Hepatocyte (in vitro differentiated cells): ENCODE data around the gene EEF1AKMT2. TPM values are rescaled to one million over a fixed set of nuclear protein-coding genes. Genes with fewer than 3 reads are reported as not detected.

Experiments
- DNase-seq: peaks from one replicate; pipeline ENCODE4 v3.0.0-alpha.2; 2016; ENCODE audit warnings: low spot score
- H2AFZ ChIP-seq: fragments of 200-600 bp; sonication (generic); 2 replicates; pipeline ENCODE4 v1.6.0; 2016; ENCODE audit warnings: antibody characterized with exemption, mild to moderate bottlenecking
- H3K27ac ChIP-seq: fragments of 200-600 bp; sonication (generic); 2 replicates; pipeline ENCODE4 v1.5.1; 2016; ENCODE audit warnings: mild to moderate bottlenecking
- H3K27me3 ChIP-seq: fragments of 200-600 bp; sonication (generic); 2 replicates; pipeline ENCODE4 v1.6.1; 2016
- H3K36me3 ChIP-seq: fragments of 200-600 bp; sonication (generic); replicated peaks from 2 replicates; pipeline ENCODE4 v1.5.1; 2016; ENCODE audit warnings: low read depth; ENCODE audit not compliant: insufficient read depth
- H3K4me1 ChIP-seq: fragments of 200-600 bp; sonication (generic); 2 replicates; pipeline ENCODE4 v1.5.1; 2016; ENCODE audit warnings: mild to moderate bottlenecking, moderate library complexity; ENCODE audit not compliant: insufficient read depth
- H3K4me2 ChIP-seq: fragments of 200-600 bp; sonication (generic); 2 replicates; pipeline ENCODE4 v1.6.0; 2016
- H3K4me3 ChIP-seq: fragments of 200-600 bp; sonication (generic); 2 replicates; pipeline ENCODE4 v1.5.1; 2016; ENCODE audit warnings: mild to moderate bottlenecking
- H3K79me2 ChIP-seq: fragments of 200-600 bp; sonication (generic); 2 replicates; pipeline ENCODE4 v1.6.0; 2017; ENCODE audit warnings: mild to moderate bottlenecking
- H3K9me2 ChIP-seq: fragments of 200-600 bp; sonication (generic); replicated peaks from 2 replicates; pipeline ENCODE4 v1.6.0; 2017; ENCODE audit warnings: mild to moderate bottlenecking; ENCODE audit not compliant: insufficient read depth
- H3K9me3 ChIP-seq: fragments of 200-600 bp; sonication (generic); 2 replicates; pipeline ENCODE4 v1.5.1; 2016; ENCODE audit warnings: low read depth, mild to moderate bottlenecking
- H4K20me1 ChIP-seq: fragments of 200-600 bp; sonication (generic); 2 replicates; pipeline ENCODE4 v1.6.0; 2016; ENCODE audit warnings: mild to moderate bottlenecking; ENCODE audit not compliant: insufficient read depth, poor library complexity, severe bottlenecking
- EZH2 ChIP-seq: fragments of 200-600 bp; sonication (generic); IDR thresholded peaks from 2 replicates; pipeline ENCODE4 v1.6.1; 2016; ENCODE audit warnings: antibody characterized with exemption, mild to moderate bottlenecking, borderline replicate concordance
- EZH2phosphoT487 ChIP-seq: fragments of 200-600 bp; sonication (generic); IDR thresholded peaks from one replicate; pipeline ENCODE4 v1.6.1; 2018; ENCODE audit warnings: antibody characterized with exemption, mild to moderate bottlenecking, low read depth, moderate library complexity; ENCODE audit not compliant: unreplicated experiment, severe bottlenecking
- WGBS: methylation state at CpG from one replicate; pipeline ENCODE4 v1.1.6; 2016; ENCODE audit warnings: low lambda C conversion rate; ENCODE audit errors: missing lambda C conversion rate; 5-methylcytosine and 5-hydroxymethylcytosine counted together
- polyA plus RNA-seq: library from polyadenylated mRNA; unstranded; fragments of >200 nt; fragmentation: Nextera tagmentation; extraction: Ambion mirVana; gene quantifications from 2 replicates; pipeline ENCODE4 v1.2.1, GENCODE V29; 2016
- total RNA-seq: library from RNA; depleted of rRNA; stranded (reverse); fragments of >200 nt; gene quantifications from 2 replicates; pipeline ENCODE4 v1.2.3, GENCODE V29; 2014
- TF ChIP-seq, protein P1 (sequence below): fragments of 200-600 bp; sonication (generic); IDR thresholded peaks from 2 replicates; pipeline ENCODE4 v1.5.1; 2016; ENCODE audit warnings: antibody characterized with exemption, mild to moderate bottlenecking; ENCODE audit not compliant: poor library complexity

EEF1AKMT2 gene
- total and polyA plus RNA-seq, 2 experiments from 2014 or later: 9.8 to 10.5 TPM

DNA sequence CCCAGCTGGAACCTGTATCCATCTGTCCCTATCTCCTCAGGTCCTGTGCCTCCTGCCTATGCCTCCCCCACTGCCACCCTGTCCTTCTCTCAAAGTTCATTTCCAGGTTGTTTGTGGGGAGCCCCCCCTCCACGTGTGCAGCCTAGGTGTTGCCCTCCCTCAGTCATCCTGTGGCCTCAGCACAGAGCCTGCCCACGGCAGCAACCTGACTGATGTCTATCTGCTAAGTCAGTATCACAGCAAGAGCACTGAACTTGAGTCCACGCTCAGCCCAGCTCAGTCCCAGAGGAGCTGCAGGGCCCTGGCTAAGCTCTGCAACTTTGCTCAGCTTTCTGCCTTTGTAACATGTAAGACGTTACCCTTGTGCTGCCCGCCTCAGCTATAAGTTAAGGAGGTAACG lies 76.2 kb downstream of the EEF1AKMT2 start:
- H3K36me3 ChIP-seq: no peaks in the 10 kb centered on the region
- H3K27me3 ChIP-seq: no peaks in the 10 kb centered on the region
- no peak overlapping the region for H2AFZ ChIP-seq
- peaks cover 4% of the 10 kb centered on the region for H3K4me1 ChIP-seq
- H4K20me1 ChIP-seq: peaks cover 30% of the 10 kb centered on the region
- no peaks in the 10 kb centered on the region for H3K9me2 ChIP-seq
- DNase-seq: no peak
- H3K27ac ChIP-seq: no peak overlapping the region
- WGBS: 63% methylated on average over 6 of the region's 6 CpGs
- H3K4me3 ChIP-seq: no peak overlapping the region
- H3K4me2 ChIP-seq: no peak overlapping the region
- H3K79me2 ChIP-seq: peaks cover 91% of the 10 kb centered on the region
- TF ChIP-seq EZH2phosphoT487: no peak
- no peak for TF ChIP-seq EZH2
- TF ChIP-seq, protein P1, sequence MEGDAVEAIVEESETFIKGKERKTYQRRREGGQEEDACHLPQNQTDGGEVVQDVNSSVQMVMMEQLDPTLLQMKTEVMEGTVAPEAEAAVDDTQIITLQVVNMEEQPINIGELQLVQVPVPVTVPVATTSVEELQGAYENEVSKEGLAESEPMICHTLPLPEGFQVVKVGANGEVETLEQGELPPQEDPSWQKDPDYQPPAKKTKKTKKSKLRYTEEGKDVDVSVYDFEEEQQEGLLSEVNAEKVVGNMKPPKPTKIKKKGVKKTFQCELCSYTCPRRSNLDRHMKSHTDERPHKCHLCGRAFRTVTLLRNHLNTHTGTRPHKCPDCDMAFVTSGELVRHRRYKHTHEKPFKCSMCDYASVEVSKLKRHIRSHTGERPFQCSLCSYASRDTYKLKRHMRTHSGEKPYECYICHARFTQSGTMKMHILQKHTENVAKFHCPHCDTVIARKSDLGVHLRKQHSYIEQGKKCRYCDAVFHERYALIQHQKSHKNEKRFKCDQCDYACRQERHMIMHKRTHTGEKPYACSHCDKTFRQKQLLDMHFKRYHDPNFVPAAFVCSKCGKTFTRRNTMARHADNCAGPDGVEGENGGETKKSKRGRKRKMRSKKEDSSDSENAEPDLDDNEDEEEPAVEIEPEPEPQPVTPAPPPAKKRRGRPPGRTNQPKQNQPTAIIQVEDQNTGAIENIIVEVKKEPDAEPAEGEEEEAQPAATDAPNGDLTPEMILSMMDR: no peak
- no peaks in the 10 kb centered on the region for H3K9me3 ChIP-seq

- no peak for DNase-seq
- Histone ChIP-seq H3K27me3 (no peaks in the 10 kb centered on the region), H3K27ac (no peak overlapping the region), H3K4me1 (peaks cover 6% of the 10 kb centered on the region), H3K4me2 (no peak overlapping the region), H3K36me3 (no peaks in the 10 kb centered on the region), H2AFZ (no peak overlapping the region), H3K9me2 (no peaks in the 10 kb centered on the region), H3K9me3 (no peaks in the 10 kb centered on the region), H4K20me1 (peaks cover 33% of the 10 kb centered on the region), H3K4me3 (no peak overlapping the region), H3K79me2 (peaks cover 89% of the 10 kb centered on the region)
- 68% methylated on average over 10 of the region's 10 CpGs for WGBS
- TF ChIP-seq EZH2 (no peak), EZH2phosphoT487 (no peak)
- TF ChIP-seq, protein P1: no peak
Measured at GRCh38 chr10:124713679-124714255, 77.9 kb downstream of the EEF1AKMT2 start.

- Histone ChIP-seq H3K79me2 (peaks cover 84% of the 10 kb centered on the region), H3K27ac (no peak overlapping the region), H3K4me2 (no peak overlapping the region)
Measured at GRCh38 chr10:124712704-124713407, 78.8 kb downstream of the EEF1AKMT2 start.

More at GRCh38 chr10:124712704-124713407, 78.8 kb downstream of the EEF1AKMT2 start:
- TF ChIP-seq, protein P1: no peak
- Histone ChIP-seq H3K9me2 (no peaks in the 10 kb centered on the region), H3K9me3 (no peaks in the 10 kb centered on the region), H3K4me1 (peaks cover 15% of the 10 kb centered on the region), H3K4me3 (no peak overlapping the region), H2AFZ (no peak overlapping the region), H3K27me3 (no peaks in the 10 kb centered on the region), H3K36me3 (no peaks in the 10 kb centered on the region), H4K20me1 (peaks cover 31% of the 10 kb centered on the region)
- no peak for DNase-seq
- WGBS: 95% methylated on average over 5 of the region's 5 CpGs
